Measurements from ENCODE around the gene IFIT5. TPM values are rescaled to one million over a fixed set of nuclear protein-coding genes. Genes with fewer than 3 reads are reported as not detected.
"Not testable (repeated sequence)": the region's sequence is repeated elsewhere in the genome, so short reads cannot be mapped to it uniquely, and the experiment has no call there.

IFIT5 gene
- polyA plus RNA-seq, 12 donors = 8.5 to 16.4 (median 13.0) TPM; not detected in 1

- not testable (repeated sequence) for DNase-seq
Observed at GRCh38 chr10:89391226-89391576, 23.2 kb upstream of the IFIT5 start.

- peak; percentile 91 for DNase-seq
Observed at GRCh38 chr10:89391907-89392756, 22.2 kb upstream of the IFIT5 start, which contains the start of gene IFIT1. Gene IFIT1 (plus strand): TSS chr10:89392623. CDS start chr10:89392713, 90 bp downstream.

- DNase-seq = no peak
Observed at GRCh38 chr10:89392974-89393373, 21.4 kb upstream of the IFIT5 start.

GRCh38 chr10:89393898-89394297 lies 20.5 kb upstream of the IFIT5 start:
- DNase-seq = no peak

- no peak for DNase-seq
Observed at GRCh38 chr10:89395141-89395540, 19.2 kb upstream of the IFIT5 start.

GRCh38 chr10:89398003-89398749 lies 16.2 kb upstream of the IFIT5 start:
- no peak for DNase-seq

- DNase-seq = no peak
Observed at GRCh38 chr10:89399956-89400355, 14.4 kb upstream of the IFIT5 start.

GRCh38 chr10:89403043-89403442 lies 11.3 kb upstream of the IFIT5 start:
- no peak for DNase-seq

GRCh38 chr10:89404104-89405047 lies 10.0 kb upstream of the IFIT5 start:
- DNase-seq = peak; percentile 46

- DNase-seq = not testable (repeated sequence)
Observed at GRCh38 chr10:89406178-89406577, 8.2 kb upstream of the IFIT5 start.

- not testable (repeated sequence) for DNase-seq
Observed at GRCh38 chr10:89407792-89408191, 6.6 kb upstream of the IFIT5 start.

GRCh38 chr10:89409282-89409681 lies 5.1 kb upstream of the IFIT5 start:
- not testable (repeated sequence) for DNase-seq

- not testable (repeated sequence) for DNase-seq
Observed at GRCh38 chr10:89410551-89410950, 3.8 kb upstream of the IFIT5 start.

GRCh38 chr10:89411135-89411534 lies 3.2 kb upstream of the IFIT5 start:
- not testable (repeated sequence) for DNase-seq

- DNase-seq = not testable (repeated sequence)
Observed at GRCh38 chr10:89412276-89412675, 2.1 kb upstream of the IFIT5 start.

GRCh38 chr10:89413398-89413912 lies 913 bp upstream of the IFIT5 start:
- DNase-seq = no peak

GRCh38 chr10:89414879-89415821 lies 782 bp downstream of the IFIT5 start:
- DNase-seq = peak; percentile 72

- no peak for DNase-seq
Observed at GRCh38 chr10:89416465-89416864, 2.1 kb downstream of the IFIT5 start.

- DNase-seq = no peak
Observed at GRCh38 chr10:89419548-89419947, 5.2 kb downstream of the IFIT5 start.

GRCh38 chr10:89421018-89421476 lies 6.7 kb downstream of the IFIT5 start:
- no peak for DNase-seq
